GM12875 (cell line): ENCODE data around the gene PHKA2.
"Not testable (repeated sequence)": the region's sequence is repeated elsewhere in the genome, so short reads cannot be mapped to it uniquely, and the experiment has no call there.

Source experiments
- H3K4me3 ChIP-seq: one replicate; pipeline ENCODE4 v1.5.1; 2011; ENCODE audit warnings: low read depth, low read length, control low read depth
- TF ChIP-seq, protein P1 (sequence below): IDR thresholded peaks from 2 replicates; pipeline ENCODE4 v1.5.1; 2011; ENCODE audit warnings: low read depth, mild to moderate bottlenecking, control low read depth, inconsistent platforms, low read length, moderate library complexity, borderline replicate concordance; ENCODE audit not compliant: insufficient read depth

The PHKA2 gene

GRCh38 chrX:18855919-18856644, 127.8 kb downstream of the PHKA2 start:
- TF ChIP-seq, protein P1, sequence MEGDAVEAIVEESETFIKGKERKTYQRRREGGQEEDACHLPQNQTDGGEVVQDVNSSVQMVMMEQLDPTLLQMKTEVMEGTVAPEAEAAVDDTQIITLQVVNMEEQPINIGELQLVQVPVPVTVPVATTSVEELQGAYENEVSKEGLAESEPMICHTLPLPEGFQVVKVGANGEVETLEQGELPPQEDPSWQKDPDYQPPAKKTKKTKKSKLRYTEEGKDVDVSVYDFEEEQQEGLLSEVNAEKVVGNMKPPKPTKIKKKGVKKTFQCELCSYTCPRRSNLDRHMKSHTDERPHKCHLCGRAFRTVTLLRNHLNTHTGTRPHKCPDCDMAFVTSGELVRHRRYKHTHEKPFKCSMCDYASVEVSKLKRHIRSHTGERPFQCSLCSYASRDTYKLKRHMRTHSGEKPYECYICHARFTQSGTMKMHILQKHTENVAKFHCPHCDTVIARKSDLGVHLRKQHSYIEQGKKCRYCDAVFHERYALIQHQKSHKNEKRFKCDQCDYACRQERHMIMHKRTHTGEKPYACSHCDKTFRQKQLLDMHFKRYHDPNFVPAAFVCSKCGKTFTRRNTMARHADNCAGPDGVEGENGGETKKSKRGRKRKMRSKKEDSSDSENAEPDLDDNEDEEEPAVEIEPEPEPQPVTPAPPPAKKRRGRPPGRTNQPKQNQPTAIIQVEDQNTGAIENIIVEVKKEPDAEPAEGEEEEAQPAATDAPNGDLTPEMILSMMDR = no peak
- no peak overlapping the region for H3K4me3 ChIP-seq

DNA sequence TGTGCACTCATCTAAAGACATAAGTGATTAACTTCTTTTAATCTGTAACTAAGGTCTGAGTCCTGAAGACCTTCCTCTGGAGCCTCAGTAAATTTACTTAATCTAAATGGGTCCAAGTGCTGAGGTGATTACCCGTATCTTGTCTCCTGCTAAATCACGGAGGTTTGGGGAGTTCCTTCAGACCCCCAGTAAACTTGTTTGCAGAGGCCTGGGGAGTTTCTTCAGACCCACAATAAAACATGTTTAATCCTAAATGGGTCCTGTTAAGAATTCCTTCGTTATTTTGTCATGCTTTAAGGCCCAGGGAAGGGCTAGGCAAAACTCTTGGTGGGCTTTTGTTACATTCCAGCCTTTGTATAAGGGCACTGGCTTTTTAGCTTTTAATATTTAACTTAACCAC, 136.0 kb downstream of the PHKA2 start:
- H3K4me3 ChIP-seq = not testable (repeated sequence)
